T-cell (primary cell): ENCODE results near the gene KDM6A. TPM values are rescaled to one million over a fixed set of nuclear protein-coding genes. Genes with fewer than 3 reads are reported as not detected.

Experiments used
- ATAC-seq, 4 experiments: fragments of 200-7000 bp in 3 of 4; fragments of 150-1000 bp in 1 of 4; cut with Tn5 transposase; replicated peaks in 1 of 4; 1 replicate in 3 of 4; 2 replicates in 1 of 4; pipeline ENCODE4 v1.10.0; 2021; ENCODE audit warnings: moderate library complexity in 3 of 4, mild to moderate bottlenecking in 2 of 4, moderate number of reproducible peaks in 1 of 4
- CTCF ChIA-PET, 2 donors: fragments of 300-600 bp; sonication (Branson Sonifier 250); formaldehyde crosslinking; loops; one replicate each; lab custom pipeline; 2022; ENCODE audit warnings: antibody characterized with exemption in 2 of 2; lab: Charles Lee
- POLR2A ChIA-PET, 2 donors: fragments of 300-600 bp; sonication (Branson Sonifier 250); formaldehyde crosslinking; loops; one replicate each; lab custom pipeline; 2022; ENCODE audit warnings: antibody characterized with exemption in 2 of 2; lab: Charles Lee
- DNase-seq, 35 experiments: peaks; one replicate each; pipeline versions ENCODE4 v3.0.0 to v3.0.0-alpha.2; 2013 to 2023
- H3K27ac ChIP-seq: one replicate; pipeline ENCODE4 v1.5.1; 2013; ENCODE audit warnings: low read length
- H3K27me3 ChIP-seq, 2 experiments: replicated peaks in 1 of 2; 1 replicate in 1 of 2; 2 replicates in 1 of 2; pipeline versions ENCODE4 v1.6.1 to v1.7.0; 2013; ENCODE audit warnings: low read length in 1 of 2, mixed read lengths in 1 of 2; ENCODE audit not compliant: control insufficient read depth in 2 of 2, insufficient read depth in 2 of 2; ENCODE audit errors: extremely low read depth in 1 of 2
- H3K36me3 ChIP-seq, 2 donors: 1 replicate in 1 of 2; 2 replicates in 1 of 2; pipeline versions ENCODE4 v1.6.1 to v1.7.0; 2013; ENCODE audit warnings: low read length in 1 of 2; ENCODE audit not compliant: control insufficient read depth in 2 of 2, insufficient read depth in 1 of 2; ENCODE audit errors: extremely low read depth in 1 of 2
- H3K4me1 ChIP-seq, 2 experiments: 1 replicate in 1 of 2; 2 replicates in 1 of 2; pipeline versions ENCODE4 v1.6.1 to v1.7.0; 2013; ENCODE audit warnings: low read length in 2 of 2, mixed read lengths in 1 of 2; ENCODE audit not compliant: insufficient read depth in 2 of 2, control insufficient read depth in 1 of 2; ENCODE audit errors: extremely low read depth in 1 of 2
- H3K4me3 ChIP-seq, 2 donors: 1 replicate in 1 of 2; 2 replicates in 1 of 2; pipeline versions ENCODE4 v1.5.1 to v1.7.0; 2013; ENCODE audit warnings: mild to moderate bottlenecking in 2 of 2, low read length in 1 of 2, moderate library complexity in 1 of 2; ENCODE audit not compliant: control insufficient read depth in 1 of 2; ENCODE audit errors: extremely low read depth in 1 of 2
- H3K9me3 ChIP-seq: 2 replicates; pipeline ENCODE4 v1.7.0; 2013
- H3K27ac Mint-ChIP-seq, 2 donors: one replicate each; pipeline ENCODE4 v1.8.0; 2020 to 2021; ENCODE audit warnings: mild to moderate bottlenecking in 2 of 2, mixed read lengths in 2 of 2
- H3K27me3 Mint-ChIP-seq, 2 donors: one replicate each; pipeline ENCODE4 v1.8.0; 2021 to 2022; ENCODE audit warnings: mixed read lengths in 2 of 2
- H3K36me3 Mint-ChIP-seq: one replicate; pipeline ENCODE4 v1.8.0; 2021; ENCODE audit warnings: mixed read lengths
- H3K4me1 Mint-ChIP-seq, 3 donors: one replicate each; pipeline ENCODE4 v1.8.0; 2020 to 2022; ENCODE audit warnings: mixed read lengths in 3 of 3, mild to moderate bottlenecking in 1 of 3
- H3K4me3 Mint-ChIP-seq, 3 donors: one replicate each; pipeline ENCODE4 v1.8.0; 2020 to 2022; ENCODE audit warnings: mild to moderate bottlenecking in 3 of 3, mixed read lengths in 3 of 3, moderate library complexity in 3 of 3
- H3K9me3 Mint-ChIP-seq, 3 donors: one replicate each; pipeline ENCODE4 v1.8.0; 2020 to 2022; ENCODE audit warnings: mixed read lengths in 3 of 3
- WGBS: methylation state at CpG from one replicate; pipeline ENCODE4 v1.1.5; 2013; ENCODE audit warnings: missing lambda C conversion rate; ENCODE audit not compliant: insufficient coverage; 5-methylcytosine and 5-hydroxymethylcytosine counted together
- total RNA-seq, 35 experiments: library from RNA in 6 of 35; stranded (reverse) in 6 of 35; fragments of 120-200 nt in 1 of 35; gene quantifications; one replicate each; pipeline versions ENCODE4 v1.2.1 to v1.2.4 and lab custom pipeline; 2013 to 2026

Gene KDM6A
- total RNA-seq, 5 donors from 2014 or later (not counting 1 experiment from before 2014, with no cell fraction given): 37.1 to 97.3 (median 55.7) TPM

- WGBS: 100% methylated on average over 1 of the region's 22 CpGs
- ATAC-seq (no peak), DNase-seq (no peak)
- Mint-ChIP-seq H3K36me3 (peaks cover 1% of the 10 kb centered on the region), H3K4me1 (no peaks in the 10 kb centered on the region), H3K9me3 (peaks cover 3 to 5% (median 4%) of the 10 kb centered on the region in 3 donors), H3K27ac (no peak overlapping the region), H3K4me3 (no peak overlapping the region), H3K27me3 (peaks cover 0 to 25% of the 10 kb centered on the region in 2 donors)
- CTCF ChIA-PET: interaction anchor here in 1 of 2 donors (0.6 kb wide), 1 partner anchor 63 kb away, joined by 3 read pairs; no protein-coding TSS in a partner anchor
- POLR2A ChIA-PET: no interaction called here
- Histone ChIP-seq H3K4me3 (no peak overlapping the region), H3K4me1 (no peaks in the 10 kb centered on the region), H3K27me3 (no peaks in the 10 kb centered on the region), H3K27ac (no peak overlapping the region), H3K36me3 (no peaks in the 10 kb centered on the region), H3K9me3 (no peaks in the 10 kb centered on the region)
Measured at GRCh38 chrX:45157647-45158046, 284.7 kb downstream of the KDM6A start.

Other genes with a start within 250 kb of the KDM6A start
- gene DUSP21, start 29.2 kb upstream of the KDM6A start, total RNA-seq: not detected